Measurements from ENCODE around the gene DNASE1.

The DNASE1 gene

DNA sequence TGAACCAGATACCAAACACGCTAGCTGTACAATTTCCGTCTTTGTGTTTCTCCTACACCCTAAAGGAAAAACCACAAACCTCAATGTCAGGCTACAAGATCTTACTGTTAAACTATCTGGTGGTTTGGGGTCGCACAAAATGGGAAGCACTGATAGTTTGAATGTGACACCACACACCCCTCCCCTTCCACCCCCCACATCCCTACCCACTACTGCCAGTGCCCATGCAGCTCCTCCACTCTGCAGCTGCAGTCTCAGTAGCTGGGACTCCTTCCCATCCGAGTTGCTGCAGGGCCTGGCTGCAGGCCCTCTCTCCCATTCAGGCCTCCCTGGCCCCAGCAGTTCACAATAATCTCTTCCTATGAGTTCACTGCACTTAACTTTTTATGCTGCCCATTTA, 44.5 kb downstream of the DNASE1 start:
- no peak for FAIRE-seq

DNA sequence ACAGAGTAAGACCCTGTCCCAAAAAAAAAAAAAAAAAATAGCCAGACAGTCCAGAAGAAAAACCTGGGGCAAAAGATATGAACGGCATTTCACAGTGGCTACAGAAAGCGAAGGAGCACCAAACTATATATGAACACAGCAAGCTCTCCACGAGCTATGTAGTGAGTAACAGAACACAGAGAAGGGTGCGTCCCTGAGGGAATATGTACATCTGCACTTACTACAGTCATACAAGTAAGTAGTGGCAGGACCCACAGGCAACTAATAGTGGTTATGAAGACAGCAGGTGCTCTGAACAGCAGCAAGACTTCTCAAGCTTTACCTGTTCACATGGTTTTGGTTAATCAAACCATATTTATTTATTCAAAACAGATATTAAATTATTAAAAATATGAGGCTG, 47.0 kb downstream of the DNASE1 start:
- FAIRE-seq = no peak

DNA sequence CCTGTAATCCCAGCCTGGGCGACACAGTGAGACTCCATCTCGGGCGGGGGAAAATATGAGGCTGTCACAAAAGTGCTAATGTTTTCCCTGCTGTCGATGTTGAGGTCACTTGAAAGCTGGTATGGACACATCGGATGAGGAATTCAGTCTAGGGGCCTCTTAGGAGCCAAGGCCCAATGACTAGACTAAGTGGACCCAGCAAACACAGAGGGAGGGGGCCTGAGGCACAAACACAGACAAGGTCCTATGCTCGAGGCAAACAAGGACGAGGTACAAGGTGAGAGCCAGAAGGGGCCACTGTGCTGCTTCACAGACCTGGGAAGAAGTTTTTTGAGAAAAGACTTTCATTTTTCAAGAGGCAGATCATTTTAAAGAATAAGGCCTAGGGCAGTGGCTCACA, 47.6 kb downstream of the DNASE1 start:
- FAIRE-seq = no peak

DNA sequence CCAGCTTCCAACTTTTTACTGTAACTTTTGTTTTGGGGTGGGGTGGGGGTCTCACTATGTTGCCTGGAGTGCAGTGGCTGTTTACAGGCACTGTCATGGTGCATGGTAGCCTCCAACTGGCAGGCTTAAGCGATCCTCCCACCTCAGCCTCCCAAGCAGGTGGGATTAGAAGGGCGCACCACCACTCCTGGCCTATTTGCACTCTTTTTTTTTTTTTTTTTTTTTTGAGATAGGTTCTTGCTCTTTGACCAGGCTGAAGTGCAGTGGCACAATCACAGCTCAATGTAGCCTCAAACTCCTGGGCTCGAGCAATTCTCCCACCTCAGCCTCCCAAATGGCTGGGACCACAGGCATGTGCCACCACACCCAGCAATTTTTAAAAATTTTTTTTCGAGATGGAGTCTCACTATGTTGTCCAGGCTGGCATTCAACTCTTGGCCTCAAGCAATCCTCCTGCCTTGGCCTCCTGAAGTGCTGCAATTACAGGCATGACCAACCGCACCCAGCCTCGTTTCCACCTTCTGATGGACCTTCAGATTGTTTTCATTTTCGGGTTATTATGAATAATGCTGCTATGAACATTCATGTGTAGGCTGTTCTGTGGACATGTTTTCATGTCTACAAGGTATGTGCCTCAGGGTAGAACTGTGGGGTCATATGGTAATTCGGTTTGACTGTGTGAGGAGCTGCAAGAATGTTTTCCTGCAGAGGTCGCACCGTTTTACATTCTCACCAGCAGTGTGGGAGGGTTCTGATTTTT, 51.9 kb downstream of the DNASE1 start:
- FAIRE-seq = no peak
